GM18505 (cell line): ENCODE results near the gene IKZF2.

Source experiments
- ATAC-seq: cut with Tn5 transposase; IDR thresholded peaks from one replicate; pipeline ENCODE4 v1.9.1; 2021; ENCODE audit not compliant: unreplicated experiment
- POLR2A ChIP-seq: IDR thresholded peaks from 4 replicates; pipeline ENCODE4 v1.6.1; 2011; ENCODE audit warnings: borderline replicate concordance; ENCODE audit not compliant: insufficient read depth, insufficient read length; ENCODE audit errors: extremely low read depth

IKZF2 gene

GRCh38 chr2:213149294-213149875 lies 2.0 kb downstream of the IKZF2 start:
- no peak for ATAC-seq
- no peak for TF ChIP-seq POLR2A

DNA sequence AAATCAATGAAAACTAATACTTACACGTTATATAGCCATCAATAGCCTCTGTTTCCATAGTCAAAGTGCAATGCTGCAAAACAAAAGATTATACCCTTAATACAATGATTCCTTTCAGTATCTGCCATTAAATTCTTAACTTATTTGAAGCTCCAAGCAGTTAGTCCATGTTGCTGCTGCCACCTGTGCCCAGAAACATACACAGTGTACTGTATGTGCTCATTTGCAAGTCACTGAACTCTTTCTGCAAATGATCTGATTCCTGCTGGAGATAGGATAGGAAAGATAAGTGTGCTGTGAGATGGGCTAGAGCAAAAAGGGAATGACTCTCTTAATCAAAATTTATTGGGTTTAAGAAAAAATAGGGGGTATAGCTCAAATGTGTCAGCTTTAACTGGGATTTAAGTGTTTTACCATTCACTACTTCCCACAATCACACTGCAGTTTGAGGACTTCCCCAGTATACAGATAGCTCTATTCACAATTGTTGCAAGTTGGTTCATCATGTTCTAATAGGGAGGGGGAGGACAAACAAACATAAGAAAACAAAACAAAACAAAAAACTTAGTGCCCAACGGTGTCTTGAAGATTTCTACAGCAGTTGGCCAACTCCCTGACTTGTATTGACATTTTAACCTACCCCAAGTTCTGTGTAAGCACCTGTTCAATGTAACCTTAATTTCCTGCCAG lies 2.7 kb downstream of the IKZF2 start:
- TF ChIP-seq POLR2A, result no peak
- no peak for ATAC-seq

DNA sequence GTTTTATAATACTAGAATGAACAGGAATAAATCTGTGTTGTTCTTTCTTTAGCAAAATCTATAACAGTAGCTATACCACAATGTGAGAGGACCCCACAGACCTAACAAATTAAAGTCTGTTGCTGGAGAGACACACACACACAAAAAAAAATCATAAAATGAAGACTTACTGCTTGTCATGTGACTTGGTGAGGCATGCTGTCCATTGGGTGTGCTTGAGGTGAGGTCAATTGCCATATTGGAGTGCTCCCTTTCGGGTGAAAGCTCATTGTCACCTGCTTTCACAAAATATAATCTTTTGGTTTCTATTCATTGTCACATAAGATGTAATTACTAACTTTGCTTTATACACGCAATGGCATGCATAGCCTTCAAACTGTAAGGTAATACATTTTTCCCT lies 3.9 kb downstream of the IKZF2 start:
- ATAC-seq, result no peak
- no peak for TF ChIP-seq POLR2A

- no peak for TF ChIP-seq POLR2A
- ATAC-seq, result no peak
Observed at GRCh38 chr2:213145715-213146242, 5.6 kb downstream of the IKZF2 start.

- TF ChIP-seq POLR2A, result no peak
- ATAC-seq, result no peak
Observed at GRCh38 chr2:213137064-213137463, 14.3 kb downstream of the IKZF2 start.

DNA sequence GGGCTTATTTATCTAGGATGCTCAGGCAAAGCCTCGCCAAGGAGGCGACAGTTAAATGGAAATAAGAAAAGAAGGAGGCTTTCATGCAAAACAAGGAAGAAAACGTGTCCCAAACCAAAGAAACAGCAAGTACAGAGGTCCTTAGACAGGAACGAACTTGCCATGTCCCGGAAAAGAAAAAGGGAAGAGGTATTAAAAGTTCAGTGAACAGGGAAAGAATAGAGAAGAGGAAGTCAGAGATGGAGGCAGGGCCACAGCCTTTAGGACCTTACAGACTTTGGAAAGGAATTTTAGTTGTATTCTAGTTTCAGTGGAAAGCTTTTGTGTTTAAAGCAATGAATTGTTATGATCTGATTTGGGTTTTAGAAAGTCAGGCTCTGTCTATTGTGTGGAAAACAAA lies 22.1 kb downstream of the IKZF2 start:
- ATAC-seq, result no peak
- no peak for TF ChIP-seq POLR2A

DNA sequence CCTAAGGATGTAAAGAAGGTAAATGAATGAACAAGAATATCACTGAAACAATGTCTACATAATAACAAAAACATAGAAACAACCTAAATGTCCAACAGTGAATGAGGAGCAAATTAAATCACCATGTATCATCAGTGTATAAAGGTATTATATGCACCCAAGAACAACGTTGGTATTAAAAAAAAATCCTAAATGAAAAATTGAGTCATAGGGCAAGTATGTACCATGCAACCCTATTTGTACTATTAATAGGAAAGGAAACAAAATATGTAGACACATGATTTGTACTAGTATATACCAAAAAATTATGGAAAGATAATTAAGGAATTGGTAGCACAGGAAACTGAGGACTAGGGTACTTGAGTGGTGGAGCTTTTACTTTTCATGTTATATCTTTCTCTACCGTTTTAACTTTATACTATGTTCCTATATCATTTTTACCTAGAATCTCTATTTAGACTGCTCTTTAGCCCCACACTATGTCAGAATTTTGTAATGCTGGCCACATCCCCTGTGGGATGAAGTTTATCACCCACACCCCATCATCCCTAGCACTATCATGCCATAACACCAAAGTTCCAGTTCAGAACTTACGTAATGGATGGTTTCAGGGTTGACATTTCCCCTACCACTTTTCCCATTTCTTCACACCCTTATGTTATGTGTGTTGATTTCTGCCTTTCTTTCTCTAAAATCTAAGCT lies 25.6 kb downstream of the IKZF2 start:
- no peak for TF ChIP-seq POLR2A

DNA sequence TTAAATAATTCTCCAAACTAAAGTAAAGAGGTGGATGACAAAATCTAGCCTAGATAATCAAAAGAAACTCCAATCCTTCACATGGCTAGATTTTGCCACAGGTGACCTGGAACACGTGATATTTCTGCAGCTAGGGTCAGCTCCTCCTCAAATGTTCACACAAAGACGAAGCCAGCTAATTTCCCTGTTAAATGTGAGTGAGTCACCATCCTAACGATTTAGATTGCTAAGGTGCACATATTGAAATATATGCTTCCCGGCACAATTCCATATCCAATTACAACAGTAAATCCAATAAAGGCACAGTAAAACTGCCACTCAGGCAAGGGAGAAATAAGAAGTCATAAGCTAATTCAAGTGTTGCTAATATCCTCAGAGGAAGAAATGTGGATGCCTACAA lies 28.7 kb downstream of the IKZF2 start:
- no peak for ATAC-seq
- TF ChIP-seq POLR2A, result no peak

More for the DNA sequence above, 25.6 kb downstream of the IKZF2 start:
- no peak for ATAC-seq

DNA sequence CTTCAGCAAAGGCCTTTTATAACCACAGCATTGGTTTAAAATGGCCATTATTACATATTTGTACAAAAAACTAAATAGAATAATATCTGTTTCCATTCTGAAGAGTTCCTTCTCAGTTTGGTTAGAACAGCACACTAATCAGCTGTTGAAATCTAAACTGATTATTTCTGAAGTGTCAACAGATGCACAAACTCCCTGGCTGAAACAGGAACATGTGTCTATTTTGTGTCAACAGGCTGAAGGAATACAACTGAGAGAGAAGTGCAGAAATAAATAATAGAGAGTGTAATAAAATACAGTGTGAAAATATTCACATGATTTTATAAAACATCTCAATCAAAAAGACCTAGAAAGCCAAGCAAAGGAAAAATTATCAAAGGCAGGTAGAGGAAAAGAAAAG lies 29.7 kb downstream of the IKZF2 start:
- ATAC-seq, result no peak
- no peak for TF ChIP-seq POLR2A

DNA sequence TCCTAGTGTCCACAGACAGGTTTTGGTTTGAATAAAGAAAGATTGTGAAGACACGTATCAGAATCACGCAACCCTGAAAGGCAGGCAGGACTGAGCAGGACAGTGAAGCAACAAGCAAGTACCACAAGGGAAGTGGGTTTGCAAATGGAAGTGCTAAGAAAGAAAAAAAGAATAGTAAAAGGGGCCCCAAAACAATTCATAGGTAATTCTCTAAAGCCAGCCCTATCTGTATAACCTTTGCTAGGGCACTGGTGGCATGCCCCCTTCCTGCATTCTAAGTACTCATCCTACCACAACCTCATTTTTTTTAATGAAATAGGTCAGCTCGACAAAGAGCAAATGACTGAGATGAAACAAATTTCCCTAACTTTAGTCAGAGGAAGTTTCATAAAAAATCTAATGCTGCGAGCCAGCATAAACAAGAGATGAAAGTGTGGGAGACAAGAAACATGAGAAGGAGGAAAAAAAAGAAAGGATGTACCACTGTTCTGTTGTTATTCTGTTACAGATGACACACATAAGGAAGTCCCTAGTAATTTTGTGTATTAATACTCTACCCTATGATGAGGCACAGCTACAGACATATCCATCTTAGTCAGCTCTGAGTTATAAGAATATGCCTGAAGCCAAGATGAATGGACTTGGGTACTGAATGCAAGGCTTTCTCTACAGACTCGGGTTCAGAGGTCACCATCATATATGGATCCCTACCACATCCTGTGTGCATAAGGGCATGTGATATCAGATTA lies 32.2 kb downstream of the IKZF2 start:
- ATAC-seq, result peak; percentile 73

DNA sequence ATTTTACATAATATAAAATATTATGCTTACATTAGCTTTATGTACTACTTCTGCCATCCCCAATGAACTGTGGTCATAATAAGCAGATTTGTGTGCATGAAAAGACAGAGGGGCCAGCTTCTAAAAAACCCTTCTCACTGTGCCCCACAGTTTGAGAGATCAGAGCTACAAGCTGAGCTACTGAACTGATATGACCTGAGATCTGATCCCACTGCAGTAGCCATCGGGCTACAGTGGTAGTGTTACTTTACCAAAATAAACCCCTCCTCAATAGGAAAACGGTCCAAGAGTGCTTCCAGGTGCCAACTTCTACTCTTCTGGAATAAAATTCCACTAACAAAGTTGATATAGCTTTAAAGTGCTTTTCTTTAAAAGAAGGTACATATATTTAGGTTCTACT lies 43.1 kb downstream of the IKZF2 start:
- no peak for ATAC-seq
- TF ChIP-seq POLR2A, result no peak

More for the DNA sequence above, 32.2 kb downstream of the IKZF2 start:
- no peak for TF ChIP-seq POLR2A

DNA sequence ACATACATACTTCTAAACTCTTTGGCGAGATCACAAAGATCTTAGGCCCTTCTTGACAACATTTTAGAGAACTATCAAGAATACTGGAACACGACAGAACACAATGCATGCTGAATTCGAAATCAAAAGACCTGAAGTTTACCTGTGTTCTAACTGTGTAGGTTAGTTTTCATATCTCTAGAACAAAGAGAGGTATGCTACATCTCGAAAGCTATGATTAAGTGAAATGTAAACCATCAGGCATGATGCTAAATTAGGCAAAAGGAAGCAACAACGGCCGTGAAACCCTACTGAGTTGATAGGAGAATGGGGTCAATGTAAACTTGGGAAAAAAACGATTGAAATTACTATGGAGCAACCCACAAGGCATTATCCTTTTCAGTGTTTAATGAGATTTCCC lies 43.7 kb downstream of the IKZF2 start:
- ATAC-seq, result no peak
- TF ChIP-seq POLR2A, result no peak

DNA sequence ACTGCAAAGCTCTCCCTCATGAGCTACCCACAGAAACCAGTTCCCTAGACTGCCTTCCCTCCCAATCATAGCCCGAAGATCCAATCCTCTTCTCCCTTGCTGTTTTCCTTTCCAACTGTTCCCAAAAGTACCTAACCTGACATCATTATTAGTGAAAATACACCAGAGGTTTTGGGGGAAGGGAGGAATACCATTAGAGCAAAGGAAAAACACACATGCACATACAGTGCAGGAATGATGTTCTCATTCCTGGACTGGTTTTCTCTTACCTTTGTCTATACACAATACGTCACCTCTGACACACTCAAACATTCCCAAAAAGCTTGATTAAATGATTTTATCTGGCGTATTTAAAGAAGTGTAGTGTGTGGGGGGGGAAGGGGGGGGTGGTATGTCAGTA lies 46.2 kb downstream of the IKZF2 start:
- no peak for ATAC-seq
- no peak for TF ChIP-seq POLR2A
